Fibroblast of skin of abdomen (primary cell): ENCODE measurements around the gene HSPA9.

Experiments
- DNase-seq: peaks from one replicate; pipeline ENCODE4 v3.0.0-alpha.2; 2013

HSPA9 gene

GRCh38 chr5:138595180-138595795 lies 20.1 kb upstream of the HSPA9 start:
- no peak for DNase-seq

GRCh38 chr5:138594305-138595058 lies 19.3 kb upstream of the HSPA9 start:
- no peak for DNase-seq

GRCh38 chr5:138588013-138588788 lies 13.0 kb upstream of the HSPA9 start:
- no peak for DNase-seq

GRCh38 chr5:138585157-138585556 lies 10.0 kb upstream of the HSPA9 start:
- DNase-seq: no peak

- DNase-seq: no peak
These were observed 8.9 kb upstream of the HSPA9 start for GRCh38 chr5:138583984-138584637.

GRCh38 chr5:138582959-138583358 lies 7.8 kb upstream of the HSPA9 start:
- no peak for DNase-seq

- no peak for DNase-seq
These were observed 5.6 kb upstream of the HSPA9 start for GRCh38 chr5:138580777-138581176.

- DNase-seq: no peak
These were observed 4.8 kb upstream of the HSPA9 start for GRCh38 chr5:138580001-138580400.

GRCh38 chr5:138579517-138579863 lies 4.3 kb upstream of the HSPA9 start:
- no peak for DNase-seq

- no peak for DNase-seq
These were observed 2.3 kb upstream of the HSPA9 start for GRCh38 chr5:138577452-138577851.

- no peak for DNase-seq
These were observed 432 bp downstream of the HSPA9 start for GRCh38 chr5:138574744-138575193.

- DNase-seq: peak; percentile 26
These were observed 1.1 kb downstream of the HSPA9 start for GRCh38 chr5:138573949-138574670.

- DNase-seq: no peak
These were observed 2.0 kb downstream of the HSPA9 start for GRCh38 chr5:138573223-138573622.

GRCh38 chr5:138570871-138571270 lies 4.3 kb downstream of the HSPA9 start:
- DNase-seq: no peak

- DNase-seq: no peak
These were observed 5.4 kb downstream of the HSPA9 start for GRCh38 chr5:138569782-138570181.

GRCh38 chr5:138568061-138568824 lies 7.0 kb downstream of the HSPA9 start:
- no peak for DNase-seq

GRCh38 chr5:138566792-138567191 lies 8.4 kb downstream of the HSPA9 start:
- DNase-seq: no peak

- DNase-seq: no peak
These were observed 9.9 kb downstream of the HSPA9 start for GRCh38 chr5:138565100-138565821.

GRCh38 chr5:138564242-138564641 lies 11.0 kb downstream of the HSPA9 start:
- DNase-seq: no peak

- DNase-seq: no peak
These were observed 11.7 kb downstream of the HSPA9 start for GRCh38 chr5:138563340-138564118.
